Astrocyte of the cerebellum (primary cell): ENCODE measurements around the gene SLC35G2.
"Not testable (repeated sequence)": the region's sequence is repeated elsewhere in the genome, so short reads cannot be mapped to it uniquely, and the experiment has no call there.

Source experiments
- DNase-seq: peaks from one replicate; pipeline ENCODE4 v3.0.0-alpha.2; 2011; ENCODE audit warnings: low read depth
- H3K4me3 ChIP-seq: 2 replicates; pipeline ENCODE4 v1.5.1; 2011; ENCODE audit warnings: mild to moderate bottlenecking, low read depth, low read length, moderate library complexity
- CTCF ChIP-seq: IDR thresholded peaks from 2 replicates; pipeline ENCODE4 v1.5.1; 2012; ENCODE audit warnings: low read length, low read depth, moderate library complexity, mild to moderate bottlenecking; ENCODE audit errors: missing control alignments
- in situ Hi-C: cut with HindIII; loops from 2 replicates; pipeline ENCODE4 v1.10.0; 2017; ENCODE audit warnings: low sequenced_read_pairs

Gene SLC35G2

DNA sequence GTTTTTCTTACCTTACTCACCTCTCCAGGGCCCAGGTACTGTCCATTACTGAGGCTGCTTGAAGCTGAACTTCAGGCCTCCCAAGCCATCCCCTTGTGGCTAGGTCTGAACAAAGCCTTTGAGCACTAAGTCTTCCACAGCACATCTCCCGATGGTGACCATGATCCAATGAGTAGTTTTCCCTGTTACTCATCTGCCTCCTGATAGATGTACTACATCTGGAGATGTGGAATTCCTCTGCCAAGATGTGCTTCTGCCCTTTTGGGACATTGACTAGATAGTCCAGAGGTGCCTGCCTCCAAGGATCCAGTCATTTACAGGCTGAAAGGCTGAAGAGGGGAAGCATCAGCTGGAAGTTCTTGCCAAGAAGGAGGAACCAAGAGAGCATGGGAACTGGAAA is 28.9 kb upstream of the SLC35G2 start:
- H3K4me3 ChIP-seq = no peak overlapping the region
- in situ Hi-C loops = no loop called here
- no peak for TF ChIP-seq CTCF
- DNase-seq = no peak

- H3K4me3 ChIP-seq = no peak overlapping the region
- no peak for DNase-seq
- TF ChIP-seq CTCF = no peak
- in situ Hi-C loops = no loop called here
These were observed 28.1 kb upstream of the SLC35G2 start for GRCh38 chr3:136790786-136791185.

- DNase-seq = no peak
- no peak overlapping the region for H3K4me3 ChIP-seq
- in situ Hi-C loops = no loop called here
- TF ChIP-seq CTCF = no peak
These were observed 26.2 kb upstream of the SLC35G2 start for GRCh38 chr3:136792556-136793330.

DNA sequence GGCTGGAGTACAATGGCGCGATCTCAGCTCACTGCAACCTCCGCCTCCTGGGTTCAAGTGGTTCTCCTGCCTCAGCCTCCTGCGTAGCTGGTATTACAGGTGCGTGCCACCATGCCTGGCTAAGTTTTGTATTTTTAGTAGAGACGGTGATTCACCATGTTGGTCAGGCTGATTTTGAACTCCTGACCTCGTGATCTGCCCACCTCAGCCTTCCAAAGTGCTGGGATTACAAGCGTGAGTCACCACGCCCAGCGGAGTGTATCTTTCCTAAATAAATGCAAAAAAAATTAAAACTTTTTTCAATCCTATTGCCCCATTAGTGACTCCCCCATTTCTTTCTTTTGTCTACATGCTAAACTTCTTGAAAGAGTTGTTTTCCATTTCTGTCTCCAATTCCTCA is 17.8 kb upstream of the SLC35G2 start:
- in situ Hi-C loops, H3K4me3 ChIP-seq, DNase-seq: not testable (repeated sequence)

DNA sequence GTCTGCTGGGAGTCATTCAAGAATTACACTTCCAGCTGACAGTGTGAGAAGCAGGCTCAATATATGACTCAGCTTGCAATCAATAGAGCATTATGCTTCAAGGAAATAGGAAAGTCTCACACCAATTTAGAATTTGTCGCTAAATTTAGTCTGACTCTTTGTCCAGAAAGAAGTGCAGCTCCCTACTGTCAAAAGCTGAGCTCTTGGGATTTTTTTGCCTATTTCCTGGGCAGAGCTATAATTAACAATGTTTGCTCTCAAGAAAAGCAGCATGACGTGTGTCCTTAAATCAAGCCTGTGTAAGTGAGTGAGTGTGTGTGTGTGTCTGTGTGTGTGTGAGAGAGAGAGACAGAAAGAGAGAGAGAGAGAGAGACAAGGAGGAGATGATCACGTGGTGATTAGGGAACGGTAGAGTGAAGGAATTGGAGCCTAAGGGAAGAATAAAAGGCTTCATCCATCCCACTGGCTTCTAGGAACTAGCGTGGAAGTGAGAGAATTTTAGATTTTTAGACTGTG is 16.4 kb upstream of the SLC35G2 start:
- no peak overlapping the region for H3K4me3 ChIP-seq
- no peak for TF ChIP-seq CTCF
- DNase-seq = no peak
- in situ Hi-C loops = no loop called here

GRCh38 chr3:136804141-136804540 is 14.8 kb upstream of the SLC35G2 start:
- H3K4me3 ChIP-seq = no peak overlapping the region
- no peak for TF ChIP-seq CTCF
- in situ Hi-C loops = no loop called here
- no peak for DNase-seq

GRCh38 chr3:136804813-136805212 is 14.1 kb upstream of the SLC35G2 start:
- in situ Hi-C loops = no loop called here
- DNase-seq = no peak
- H3K4me3 ChIP-seq = no peak overlapping the region
- no peak for TF ChIP-seq CTCF
